Nephron (organoid): ENCODE measurements around the gene PROKR2.

Experiments
- H3K27ac Mint-ChIP-seq, 3 experiments: 2 replicates each; pipeline ENCODE4 v1.8.0; 2020; ENCODE audit warnings: mixed read lengths in 3 of 3, mild to moderate bottlenecking in 2 of 3, moderate library complexity in 1 of 3
- H3K27me3 Mint-ChIP-seq: 2 replicates; pipeline ENCODE4 v1.8.0; 2021; ENCODE audit warnings: low read depth, mild to moderate bottlenecking, moderate library complexity, mixed read lengths
- H3K36me3 Mint-ChIP-seq: 2 replicates; pipeline ENCODE4 v1.8.0; 2020; ENCODE audit warnings: low read depth, mixed read lengths
- H3K4me1 Mint-ChIP-seq: 2 replicates; pipeline ENCODE4 v1.8.0; 2020; ENCODE audit warnings: mixed read lengths
- H3K4me3 Mint-ChIP-seq, 3 experiments: 2 replicates each; pipeline ENCODE4 v1.8.0; 2020; ENCODE audit warnings: mild to moderate bottlenecking in 3 of 3, mixed read lengths in 3 of 3, moderate library complexity in 2 of 3
- H3K9me3 Mint-ChIP-seq: 2 replicates; pipeline ENCODE4 v1.8.0; 2020; ENCODE audit warnings: mixed read lengths
- TF ChIP-seq, protein P1 (sequence below), 3 experiments: fragments of 200-600 bp; sonication (generic); IDR thresholded peaks; one replicate each; pipeline ENCODE4 v1.5.0; 2021; ENCODE audit warnings: antibody characterized with exemption in 3 of 3; ENCODE audit not compliant: unreplicated experiment in 3 of 3

Gene PROKR2

GRCh38 chr20:5357946-5358345, 41.2 kb upstream of the PROKR2 start:
- TF ChIP-seq, protein P1, sequence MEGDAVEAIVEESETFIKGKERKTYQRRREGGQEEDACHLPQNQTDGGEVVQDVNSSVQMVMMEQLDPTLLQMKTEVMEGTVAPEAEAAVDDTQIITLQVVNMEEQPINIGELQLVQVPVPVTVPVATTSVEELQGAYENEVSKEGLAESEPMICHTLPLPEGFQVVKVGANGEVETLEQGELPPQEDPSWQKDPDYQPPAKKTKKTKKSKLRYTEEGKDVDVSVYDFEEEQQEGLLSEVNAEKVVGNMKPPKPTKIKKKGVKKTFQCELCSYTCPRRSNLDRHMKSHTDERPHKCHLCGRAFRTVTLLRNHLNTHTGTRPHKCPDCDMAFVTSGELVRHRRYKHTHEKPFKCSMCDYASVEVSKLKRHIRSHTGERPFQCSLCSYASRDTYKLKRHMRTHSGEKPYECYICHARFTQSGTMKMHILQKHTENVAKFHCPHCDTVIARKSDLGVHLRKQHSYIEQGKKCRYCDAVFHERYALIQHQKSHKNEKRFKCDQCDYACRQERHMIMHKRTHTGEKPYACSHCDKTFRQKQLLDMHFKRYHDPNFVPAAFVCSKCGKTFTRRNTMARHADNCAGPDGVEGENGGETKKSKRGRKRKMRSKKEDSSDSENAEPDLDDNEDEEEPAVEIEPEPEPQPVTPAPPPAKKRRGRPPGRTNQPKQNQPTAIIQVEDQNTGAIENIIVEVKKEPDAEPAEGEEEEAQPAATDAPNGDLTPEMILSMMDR (IDR thresholded peaks at IDR 0.05; ENCODE audit: unreplicated experiment in 3 of 3), result no peak
- H3K36me3 Mint-ChIP-seq, result no peaks in the 10 kb centered on the region
- no peak overlapping the region for H3K4me3 Mint-ChIP-seq
- no peaks in the 10 kb centered on the region for H3K27me3 Mint-ChIP-seq
- no peaks in the 10 kb centered on the region for H3K4me1 Mint-ChIP-seq
- peaks cover 4% of the 10 kb centered on the region for H3K9me3 Mint-ChIP-seq
- H3K27ac Mint-ChIP-seq, result no peak overlapping the region

- Mint-ChIP-seq H3K9me3 (peaks cover 4% of the 10 kb centered on the region), H3K4me3 (no peak overlapping the region), H3K27me3 (no peaks in the 10 kb centered on the region), H3K36me3 (no peaks in the 10 kb centered on the region), H3K4me1 (no peaks in the 10 kb centered on the region), H3K27ac (no peak overlapping the region)
- TF ChIP-seq, protein P1 (IDR thresholded peaks at IDR 0.05; ENCODE audit: unreplicated experiment in 3 of 3), result no peak
Observed at GRCh38 chr20:5356941-5357340, 40.2 kb upstream of the PROKR2 start.

DNA sequence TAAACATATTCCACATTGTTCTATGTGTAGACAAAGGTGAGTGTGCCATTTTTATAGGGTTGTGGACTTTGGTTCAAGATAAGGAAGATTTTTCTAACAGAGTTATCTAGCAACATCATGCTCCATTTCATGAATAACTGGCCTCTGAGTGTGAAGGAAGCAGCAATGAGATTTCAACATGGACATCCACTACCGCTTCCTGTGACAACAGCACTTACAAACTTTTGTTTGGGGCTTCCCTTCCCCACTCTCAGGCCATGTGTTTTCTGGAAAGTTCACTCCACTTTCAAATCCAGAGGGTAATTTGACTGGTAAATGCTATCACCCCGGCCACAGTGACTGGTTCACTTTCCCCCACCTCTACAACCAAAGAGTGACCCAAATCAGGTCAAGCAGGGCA, 38.1 kb upstream of the PROKR2 start:
- H3K4me3 Mint-ChIP-seq, result no peak overlapping the region
- H3K4me1 Mint-ChIP-seq, result no peaks in the 10 kb centered on the region
- no peaks in the 10 kb centered on the region for H3K27me3 Mint-ChIP-seq
- H3K36me3 Mint-ChIP-seq, result no peaks in the 10 kb centered on the region
- peaks cover 4% of the 10 kb centered on the region for H3K9me3 Mint-ChIP-seq
- TF ChIP-seq, protein P1 (IDR thresholded peaks at IDR 0.05; ENCODE audit: unreplicated experiment in 3 of 3), result no peak
- no peak overlapping the region for H3K27ac Mint-ChIP-seq

DNA sequence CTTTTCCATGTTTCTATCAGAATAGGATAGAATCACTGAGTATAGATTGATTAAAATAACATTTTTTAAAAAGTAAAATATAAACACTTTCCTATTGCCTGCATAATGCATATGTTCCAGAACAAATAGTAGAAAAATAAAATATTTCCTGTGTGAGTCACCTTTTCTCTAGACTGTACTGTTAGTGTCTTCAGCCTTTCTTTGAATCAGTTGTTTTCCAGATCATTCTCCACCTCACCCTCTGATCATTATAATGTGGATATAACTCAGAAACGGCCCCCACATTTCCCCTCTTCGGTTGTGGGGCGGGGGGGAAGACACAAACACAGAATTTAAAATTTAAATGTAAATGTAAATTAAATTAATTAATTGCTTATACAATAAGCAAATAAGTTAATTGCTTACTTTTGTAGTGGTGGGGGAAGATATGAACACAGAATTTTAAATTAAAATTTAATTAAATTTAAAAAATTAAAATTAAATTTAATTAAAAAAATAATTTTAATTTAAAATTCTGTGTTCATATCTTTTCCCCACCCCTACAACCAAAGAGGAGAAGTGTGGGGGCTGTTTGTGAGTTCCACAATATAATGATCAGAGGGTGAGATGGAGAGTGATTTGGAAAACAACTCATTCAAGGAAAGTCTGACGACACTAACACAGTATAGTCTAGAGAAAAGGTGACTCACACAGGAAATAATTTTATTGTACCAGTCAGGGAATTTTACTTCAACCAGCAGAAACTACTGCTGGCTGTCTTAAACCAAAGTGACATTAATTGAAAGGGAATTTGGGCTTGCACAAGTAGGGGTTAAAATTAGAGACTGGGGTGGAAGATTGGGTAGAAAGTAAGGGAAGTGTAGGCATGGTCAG, 37.1 kb upstream of the PROKR2 start:
- Mint-ChIP-seq H3K27ac (no peak overlapping the region), H3K36me3 (no peaks in the 10 kb centered on the region), H3K4me3 (no peak overlapping the region), H3K9me3 (peaks cover 4% of the 10 kb centered on the region), H3K27me3 (no peaks in the 10 kb centered on the region), H3K4me1 (no peaks in the 10 kb centered on the region)
- TF ChIP-seq, protein P1 (IDR thresholded peaks at IDR 0.05; ENCODE audit: unreplicated experiment in 3 of 3), result no peak

- Mint-ChIP-seq H3K27me3 (no peaks in the 10 kb centered on the region), H3K4me1 (no peaks in the 10 kb centered on the region), H3K4me3 (no peak overlapping the region), H3K36me3 (no peaks in the 10 kb centered on the region), H3K27ac (no peak overlapping the region), H3K9me3 (no peaks in the 10 kb centered on the region)
- TF ChIP-seq, protein P1 (IDR thresholded peaks at IDR 0.05; ENCODE audit: unreplicated experiment in 3 of 3), result no peak
Observed at GRCh38 chr20:5349448-5349847, 32.7 kb upstream of the PROKR2 start.

DNA sequence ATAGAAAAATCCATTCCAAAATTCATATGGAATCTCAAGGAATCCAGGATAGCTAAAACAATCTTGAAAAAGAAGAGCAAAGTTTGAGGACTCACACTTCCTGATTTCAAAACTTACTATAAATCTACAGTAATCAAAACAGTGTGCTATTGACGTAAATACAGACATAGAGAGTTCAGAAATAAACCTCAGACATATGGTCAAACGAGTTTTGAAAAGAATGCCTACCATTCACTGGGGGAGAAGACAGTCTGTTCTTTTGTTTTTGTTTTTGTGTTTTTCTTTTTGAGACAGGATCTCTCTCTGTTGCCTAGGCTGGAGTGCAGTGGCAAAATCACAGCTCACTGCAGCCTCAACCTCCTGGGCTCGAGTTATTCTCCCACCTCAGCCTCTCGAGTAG, 25.3 kb upstream of the PROKR2 start:
- H3K27ac Mint-ChIP-seq, result no peak overlapping the region

More for the DNA sequence above, 25.3 kb upstream of the PROKR2 start:
- Mint-ChIP-seq H3K4me3 (no peak overlapping the region), H3K36me3 (no peaks in the 10 kb centered on the region), H3K27me3 (peaks cover 11% of the 10 kb centered on the region), H3K4me1 (no peaks in the 10 kb centered on the region), H3K9me3 (no peaks in the 10 kb centered on the region)
- TF ChIP-seq, protein P1 (IDR thresholded peaks at IDR 0.05; ENCODE audit: unreplicated experiment in 3 of 3), result no peak
